Spinal cord (tissue), 10 donors: ENCODE results near the gene NABP1. TPM values are rescaled to one million over a fixed set of nuclear protein-coding genes. Genes with fewer than 3 reads are reported as not detected.

ENCODE experiments used
- DNase-seq, 6 donors: peaks; one replicate each; pipeline versions ENCODE4 v3.0.0 to v3.0.0-alpha.2; 2013 to 2015; ENCODE audit warnings: low spot score in 6 of 6, low read depth in 4 of 6
- H3K27ac ChIP-seq: one replicate; pipeline ENCODE4 v1.5.1; 2013; ENCODE audit warnings: low read depth, low read length, control low read depth
- H3K27me3 ChIP-seq: one replicate; pipeline ENCODE4 v1.6.1; 2013; ENCODE audit warnings: low read length; ENCODE audit not compliant: control insufficient read depth, insufficient read depth
- H3K36me3 ChIP-seq: one replicate; pipeline ENCODE4 v1.6.1; 2013; ENCODE audit warnings: low read length; ENCODE audit not compliant: control insufficient read depth, insufficient read depth
- H3K4me1 ChIP-seq: one replicate; pipeline ENCODE4 v1.6.1; 2013; ENCODE audit warnings: low read length; ENCODE audit not compliant: control insufficient read depth, insufficient read depth
- H3K4me3 ChIP-seq: one replicate; pipeline ENCODE4 v1.5.1; 2013; ENCODE audit warnings: low read depth, low read length, control low read depth
- H3K9me3 ChIP-seq: one replicate; pipeline ENCODE4 v1.6.1; 2013; ENCODE audit warnings: low read length; ENCODE audit not compliant: control insufficient read depth, insufficient read depth
- WGBS: methylation state at CpG from one replicate; pipeline ENCODE4 v1.1.5; 2013; ENCODE audit warnings: missing lambda C conversion rate; ENCODE audit not compliant: insufficient coverage; 5-methylcytosine and 5-hydroxymethylcytosine counted together
- long read RNA-seq, 4 donors: transcript quantifications; one replicate each; lab custom pipeline, GENCODE V29; 2026
- polyA plus RNA-seq, 2 donors: library from polyadenylated mRNA; unstranded; fragments of 120-200 nt; gene quantifications; one replicate each; pipeline ENCODE4 v1.2.1, GENCODE V29; 2013; ENCODE audit not compliant: insufficient read length in 2 of 2
- total RNA-seq, 2 donors: library from RNA; depleted of rRNA in 1 of 2; stranded (reverse); fragments of 120-200 nt in 1 of 2; fragments of >200 nt in 1 of 2; gene quantifications; one replicate each; pipeline versions ENCODE4 v1.2.3 to v1.2.4, GENCODE V29; 2013 to 2014
- donor health status: healthy.

NABP1 gene
- total RNA-seq (10 to 100 TPM in 1 of 2 donors, 1 to 10 TPM in 1; 7.7 to 14.0 TPM), polyA plus RNA-seq (1 to 10 TPM; 5.1 to 6.0 TPM)
- long read RNA-seq, donor 1, full-length matches to known transcripts: 5 of 5 reads
- long read RNA-seq, donor 1, partial matches to known transcripts: 0 of 5 reads
- long read RNA-seq, donor 1, other reads (novel, unspliced or antisense): 0 of 5 reads
- long read RNA-seq, donor 2: 0 reads
- long read RNA-seq, donor 3: 0 reads
- long read RNA-seq, donor 4, partial matches to known transcripts: 0 of 3 reads
- long read RNA-seq, donor 4, other reads (novel, unspliced or antisense): 0 of 3 reads

- under 1% methylated on average over 58 of the region's 66 CpGs for WGBS
- no peaks in the 10 kb centered on the region for H3K36me3 ChIP-seq
- no peaks in the 10 kb centered on the region for H3K9me3 ChIP-seq
- H3K4me1 ChIP-seq: peaks cover 12% of the 10 kb centered on the region
- H3K27me3 ChIP-seq: no peaks in the 10 kb centered on the region
- peak; percentile 79 to 98 (median 90) for DNase-seq
- peak within 1 kb of the TSS; percentile 93 for H3K27ac ChIP-seq
- H3K4me3 ChIP-seq: peak within 1 kb of the TSS; percentile 74
Measured at GRCh38 chr2:191677646-191678436, at the start of gene NABP1. NABP1 (plus strand) TSS chr2:191678136; CDS start chr2:191678615, 479 bp downstream.

- Histone ChIP-seq H3K4me1 (no peaks in the 10 kb centered on the region), H3K27ac (no peak overlapping the region), H3K9me3 (no peaks in the 10 kb centered on the region), H3K36me3 (no peaks in the 10 kb centered on the region), H3K4me3 (no peak overlapping the region), H3K27me3 (no peaks in the 10 kb centered on the region)
- WGBS: 100% methylated on average over 3 of the region's 7 CpGs
- DNase-seq: no peak
Measured at GRCh38 chr2:191629001-191629453, 48.9 kb upstream of the NABP1 start.

GRCh38 chr2:191629976-191630712 is 47.8 kb upstream of the NABP1 start:
- no peaks in the 10 kb centered on the region for H3K36me3 ChIP-seq
- DNase-seq: no peak
- no peaks in the 10 kb centered on the region for H3K4me1 ChIP-seq
- WGBS: no CpG with 5 or more reads among the region's 1 CpG
- H3K4me3 ChIP-seq: no peak overlapping the region
- no peak overlapping the region for H3K27ac ChIP-seq
- H3K27me3 ChIP-seq: no peaks in the 10 kb centered on the region
- no peaks in the 10 kb centered on the region for H3K9me3 ChIP-seq

- DNase-seq: no peak
- Histone ChIP-seq H3K27ac (no peak overlapping the region), H3K4me1 (no peaks in the 10 kb centered on the region), H3K27me3 (no peaks in the 10 kb centered on the region), H3K36me3 (no peaks in the 10 kb centered on the region), H3K4me3 (no peak overlapping the region), H3K9me3 (no peaks in the 10 kb centered on the region)
- no CpG with 5 or more reads among the region's 1 CpG for WGBS
Measured at GRCh38 chr2:191631754-191632153, 46.2 kb upstream of the NABP1 start.

- Histone ChIP-seq H3K27ac (no peak overlapping the region), H3K9me3 (no peaks in the 10 kb centered on the region), H3K27me3 (no peaks in the 10 kb centered on the region), H3K4me1 (no peaks in the 10 kb centered on the region), H3K36me3 (no peaks in the 10 kb centered on the region), H3K4me3 (no peak overlapping the region)
- no CpG with 5 or more reads among the region's 3 CpGs for WGBS
- no peak for DNase-seq
Measured at GRCh38 chr2:191632426-191632825, 45.5 kb upstream of the NABP1 start.

GRCh38 chr2:191634791-191635190 is 43.1 kb upstream of the NABP1 start:
- no peaks in the 10 kb centered on the region for H3K9me3 ChIP-seq
- no CpG with 5 or more reads among the region's 1 CpG for WGBS
- H3K4me3 ChIP-seq: no peak overlapping the region
- no peak overlapping the region for H3K27ac ChIP-seq
- no peak for DNase-seq
- H3K36me3 ChIP-seq: no peaks in the 10 kb centered on the region
- H3K4me1 ChIP-seq: no peaks in the 10 kb centered on the region
- H3K27me3 ChIP-seq: no peaks in the 10 kb centered on the region

- no peak for DNase-seq
- no peak overlapping the region for H3K4me3 ChIP-seq
- no peaks in the 10 kb centered on the region for H3K36me3 ChIP-seq
- 100% methylated on average over 2 of the region's 5 CpGs for WGBS
- no peaks in the 10 kb centered on the region for H3K9me3 ChIP-seq
- H3K27ac ChIP-seq: no peak overlapping the region
- H3K27me3 ChIP-seq: no peaks in the 10 kb centered on the region
- H3K4me1 ChIP-seq: no peaks in the 10 kb centered on the region
Measured at GRCh38 chr2:191635333-191636234, 42.4 kb upstream of the NABP1 start.

- Histone ChIP-seq H3K27me3 (no peaks in the 10 kb centered on the region), H3K4me3 (no peak overlapping the region), H3K27ac (no peak overlapping the region), H3K4me1 (no peaks in the 10 kb centered on the region), H3K36me3 (no peaks in the 10 kb centered on the region), H3K9me3 (no peaks in the 10 kb centered on the region)
- DNase-seq: no peak
Measured at GRCh38 chr2:191636235-191636543, 41.7 kb upstream of the NABP1 start.

GRCh38 chr2:191636586-191636985 is 41.4 kb upstream of the NABP1 start:
- no peaks in the 10 kb centered on the region for H3K9me3 ChIP-seq
- H3K4me3 ChIP-seq: no peak overlapping the region
- no peak for DNase-seq
- no peaks in the 10 kb centered on the region for H3K4me1 ChIP-seq
- WGBS: no CpG with 5 or more reads among the region's 1 CpG
- H3K36me3 ChIP-seq: no peaks in the 10 kb centered on the region
- no peak overlapping the region for H3K27ac ChIP-seq
- H3K27me3 ChIP-seq: no peaks in the 10 kb centered on the region
